ENCODE data around the gene SETD1B.

SETD1B gene

DNA sequence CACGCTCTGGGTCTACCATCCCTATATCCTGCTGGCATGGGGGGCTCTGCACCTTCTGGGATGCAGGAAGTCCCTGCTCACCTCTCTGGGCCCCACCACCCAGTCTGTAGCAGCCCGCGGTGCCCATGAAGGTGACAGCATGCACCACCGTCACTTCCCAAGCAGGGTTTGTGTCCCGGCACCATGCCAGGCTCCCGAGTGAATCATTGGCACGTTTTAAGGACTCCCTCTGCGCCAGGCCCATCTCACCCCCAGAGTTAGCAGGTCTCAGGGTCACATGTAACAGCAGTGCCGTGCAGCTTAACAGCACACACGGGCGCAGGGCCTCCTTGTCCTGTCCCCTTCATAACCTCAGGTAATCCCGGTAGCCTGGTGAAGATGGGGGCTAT is 19.9 kb downstream of the SETD1B start:
- DNase-seq (ENCODE audit: low read depth in 2 of 3, low spot score in 2 of 3), result no peak

DNA sequence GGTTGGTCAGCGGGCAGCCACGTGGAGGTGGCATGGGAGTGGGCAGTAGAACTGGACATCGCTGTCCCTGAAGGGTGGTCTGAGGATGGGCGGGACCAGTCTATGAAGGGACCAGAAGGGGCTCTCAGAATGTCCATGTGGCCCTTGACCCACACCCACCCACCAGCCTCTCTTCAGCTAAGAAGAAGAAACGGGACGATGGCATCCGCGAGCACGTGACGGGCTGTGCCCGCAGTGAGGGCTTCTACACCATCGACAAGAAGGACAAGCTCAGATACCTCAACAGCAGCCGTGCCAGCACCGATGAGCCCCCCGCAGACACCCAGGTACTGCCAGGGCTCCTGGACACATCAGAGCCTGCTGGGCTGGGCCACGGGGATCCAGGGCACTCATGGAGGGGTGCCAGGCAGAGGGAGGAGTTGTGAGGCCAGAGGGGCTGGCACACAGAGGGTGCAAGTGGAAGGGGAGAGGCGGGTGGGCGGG is 21.3 kb downstream of the SETD1B start:
- DNase-seq (ENCODE audit: low read depth in 2 of 3, low spot score in 2 of 3), result no peak

DNA sequence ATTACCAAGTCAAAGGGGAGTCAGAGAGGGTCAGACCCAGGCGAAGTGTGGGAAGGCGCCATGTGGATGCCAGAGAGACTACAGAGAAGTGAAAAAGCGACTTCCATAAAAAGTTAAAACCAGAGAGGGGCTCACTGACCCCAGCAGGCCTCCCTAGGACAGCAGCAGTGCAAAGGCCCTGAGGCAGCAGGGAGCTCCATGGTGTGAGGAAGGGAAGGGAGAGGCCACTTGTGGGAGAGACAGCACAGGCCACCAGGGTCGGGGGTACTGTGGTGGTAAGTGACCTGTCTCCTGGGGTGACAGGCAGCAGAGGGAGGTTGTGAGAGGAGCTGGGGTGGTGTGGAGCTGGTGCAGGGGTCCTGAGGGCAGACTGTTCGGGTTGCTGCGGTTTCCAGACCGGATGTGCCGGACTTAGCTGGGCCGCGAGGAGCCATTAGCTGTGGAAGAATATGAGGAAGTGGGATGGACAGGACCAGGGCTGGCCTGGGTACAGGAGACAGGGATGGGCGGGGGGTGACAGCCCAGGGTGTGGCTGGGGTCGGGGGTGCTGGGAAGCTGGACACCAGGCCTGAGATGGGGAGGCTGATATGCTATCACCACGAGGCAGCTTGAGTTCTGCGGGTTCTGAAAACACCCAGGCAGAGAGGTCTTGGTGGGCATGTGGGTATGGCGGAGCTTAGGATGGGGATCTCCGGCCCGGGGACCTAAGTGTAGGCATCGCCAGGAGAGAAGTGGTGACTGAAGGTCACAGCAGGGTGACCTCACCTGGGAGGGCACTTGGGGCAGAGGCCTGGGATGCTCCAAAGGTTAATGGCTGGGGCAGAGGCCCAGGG is 22.7 kb downstream of the SETD1B start:
- DNase-seq (ENCODE audit: low read depth in 2 of 3, low spot score in 2 of 3), result no peak

DNA sequence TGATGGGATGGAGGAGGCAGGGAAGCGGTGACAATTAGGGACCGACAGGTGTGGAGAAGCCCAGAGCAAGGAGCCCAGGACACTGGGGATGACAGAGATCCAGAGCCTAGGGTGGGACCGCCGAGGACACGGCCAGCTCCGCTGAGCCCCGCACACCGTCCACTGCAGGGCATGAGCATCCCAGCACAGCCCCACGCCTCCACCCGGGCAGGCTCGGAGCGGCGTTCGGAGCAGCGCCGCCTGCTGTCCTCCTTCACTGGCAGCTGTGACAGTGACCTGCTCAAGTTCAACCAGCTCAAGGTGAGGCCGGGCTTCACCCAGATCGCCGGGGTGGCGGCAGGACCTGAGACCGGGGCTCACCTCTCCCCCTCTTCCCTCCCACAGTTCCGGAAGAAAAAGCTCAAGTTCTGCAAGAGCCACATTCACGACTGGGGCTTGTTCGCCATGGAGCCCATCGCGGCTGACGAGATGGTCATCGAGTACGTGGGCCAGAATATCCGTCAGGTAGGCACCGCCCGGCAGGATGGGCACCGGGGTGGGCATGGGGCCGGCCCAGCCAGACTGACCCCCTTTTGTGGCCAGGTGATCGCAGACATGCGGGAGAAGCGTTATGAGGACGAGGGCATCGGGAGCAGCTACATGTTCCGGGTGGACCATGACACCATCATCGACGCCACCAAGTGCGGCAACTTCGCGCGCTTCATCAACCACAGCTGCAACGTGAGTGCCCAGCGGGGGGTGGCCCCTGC is 23.7 kb downstream of the SETD1B start:
- no peak for DNase-seq (ENCODE audit: low read depth in 2 of 3, low spot score in 2 of 3)

DNA sequence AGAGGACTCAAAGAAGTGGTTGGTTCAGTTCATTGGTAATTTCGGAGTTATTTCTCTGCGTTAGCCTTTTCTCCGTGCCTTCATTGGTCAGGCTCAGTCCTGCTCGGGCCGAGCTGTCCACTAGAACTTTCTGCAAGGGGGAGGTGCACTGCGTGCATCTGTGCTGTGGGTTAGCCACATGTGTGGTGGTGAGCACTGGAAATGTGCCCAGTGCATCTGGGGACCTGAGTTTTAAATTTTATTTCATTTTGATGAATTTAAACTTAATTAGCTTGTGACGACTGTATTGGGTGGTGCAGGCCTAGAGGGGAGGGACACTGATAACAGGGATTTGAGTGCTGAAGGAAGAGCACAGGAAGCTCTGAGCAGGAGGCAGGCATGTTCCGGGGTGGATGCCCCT is 24.5 kb downstream of the SETD1B start:
- DNase-seq (ENCODE audit: low read depth in 2 of 3, low spot score in 2 of 3), result no peak

GRCh38 chr12:121828826-121829225 is 25.0 kb downstream of the SETD1B start:
- DNase-seq (ENCODE audit: low read depth in 2 of 3, low spot score in 2 of 3), result no peak

DNA sequence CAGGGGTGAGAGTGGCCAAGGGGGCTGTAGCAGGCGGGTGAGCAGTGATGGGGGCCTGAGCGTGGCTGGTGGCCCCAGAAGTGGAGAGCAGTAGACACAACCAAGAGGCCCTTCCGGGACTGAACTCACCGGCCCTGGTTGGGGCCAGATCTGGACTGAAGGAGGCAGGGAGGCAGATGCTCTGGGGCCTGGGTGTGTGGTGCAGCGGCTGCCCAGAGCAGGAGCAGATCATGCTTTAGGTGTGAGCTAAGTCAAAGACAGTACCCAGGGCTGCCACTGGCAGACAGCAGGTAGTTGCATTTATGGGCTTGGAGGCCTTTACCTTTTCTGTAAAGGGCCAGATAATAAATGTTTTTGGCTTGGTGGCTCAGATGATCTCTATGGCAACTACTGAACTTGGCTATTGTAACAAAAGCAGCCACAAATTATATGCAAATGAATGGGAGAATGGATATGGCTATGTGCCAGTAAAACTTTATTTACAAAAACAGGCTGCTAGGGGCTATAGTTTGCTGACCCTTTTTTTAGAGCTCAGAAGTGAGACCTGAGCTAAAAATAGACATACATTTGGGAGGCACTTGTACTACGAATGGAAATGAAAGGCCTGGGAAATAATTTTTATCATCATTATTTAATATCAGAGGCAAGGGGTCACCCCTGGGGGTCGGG is 25.6 kb downstream of the SETD1B start:
- DNase-seq (ENCODE audit: low read depth in 2 of 3, low spot score in 2 of 3), result no peak

DNA sequence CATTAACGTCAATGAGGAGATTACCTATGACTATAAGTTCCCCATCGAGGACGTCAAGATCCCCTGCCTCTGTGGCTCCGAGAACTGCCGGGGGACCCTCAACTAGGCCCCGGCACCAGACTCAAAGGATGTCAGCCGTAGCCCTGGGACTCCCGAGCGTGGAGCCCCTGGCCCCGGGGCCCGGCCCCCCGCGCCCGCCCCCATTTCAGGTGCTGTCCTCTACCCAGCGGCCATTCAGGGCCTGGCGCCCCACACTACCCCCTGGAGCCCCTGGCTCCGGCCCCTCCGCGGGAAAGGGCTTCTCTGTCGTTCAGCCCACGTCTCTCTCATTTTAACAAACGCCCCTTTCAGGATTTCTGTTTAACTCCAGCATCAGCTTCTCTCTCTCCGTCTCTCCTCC is 26.3 kb downstream of the SETD1B start:
- DNase-seq (ENCODE audit: low read depth in 2 of 3, low spot score in 2 of 3), result no peak

DNA sequence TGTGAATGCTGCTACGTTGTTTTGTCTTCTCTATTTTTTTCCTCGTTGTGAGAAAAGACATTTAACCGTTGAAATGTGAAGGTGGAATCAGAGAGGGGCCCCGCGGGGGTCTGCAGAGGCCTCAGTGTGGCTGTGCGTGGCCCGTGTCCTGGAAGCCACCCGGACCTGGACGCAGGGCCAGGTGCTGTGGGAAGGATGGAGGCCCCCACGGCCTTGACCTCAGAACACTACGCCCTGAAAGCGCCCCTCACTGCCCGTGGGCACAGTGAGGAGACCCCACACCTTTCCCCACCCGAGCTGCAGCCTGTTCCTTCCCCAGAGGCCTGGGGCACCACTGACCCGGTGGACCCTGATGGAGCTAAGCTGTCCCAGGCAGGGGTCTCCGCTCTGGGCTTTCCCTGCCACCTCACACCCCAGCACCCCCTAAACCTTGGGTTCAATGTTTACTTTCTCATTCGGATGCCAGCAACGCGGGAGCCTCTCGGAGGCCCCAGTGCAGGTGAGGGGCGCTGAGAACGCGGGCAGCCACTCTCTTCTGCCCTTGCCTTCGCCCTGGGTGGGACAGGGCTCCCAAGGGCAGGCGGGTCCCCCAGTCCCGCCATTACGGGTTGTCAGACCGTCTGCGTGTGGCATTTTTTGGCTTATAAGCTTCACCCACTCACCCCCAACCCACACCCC is 26.9 kb downstream of the SETD1B start:
- no peak for DNase-seq (ENCODE audit: low read depth in 2 of 3, low spot score in 2 of 3)

DNA sequence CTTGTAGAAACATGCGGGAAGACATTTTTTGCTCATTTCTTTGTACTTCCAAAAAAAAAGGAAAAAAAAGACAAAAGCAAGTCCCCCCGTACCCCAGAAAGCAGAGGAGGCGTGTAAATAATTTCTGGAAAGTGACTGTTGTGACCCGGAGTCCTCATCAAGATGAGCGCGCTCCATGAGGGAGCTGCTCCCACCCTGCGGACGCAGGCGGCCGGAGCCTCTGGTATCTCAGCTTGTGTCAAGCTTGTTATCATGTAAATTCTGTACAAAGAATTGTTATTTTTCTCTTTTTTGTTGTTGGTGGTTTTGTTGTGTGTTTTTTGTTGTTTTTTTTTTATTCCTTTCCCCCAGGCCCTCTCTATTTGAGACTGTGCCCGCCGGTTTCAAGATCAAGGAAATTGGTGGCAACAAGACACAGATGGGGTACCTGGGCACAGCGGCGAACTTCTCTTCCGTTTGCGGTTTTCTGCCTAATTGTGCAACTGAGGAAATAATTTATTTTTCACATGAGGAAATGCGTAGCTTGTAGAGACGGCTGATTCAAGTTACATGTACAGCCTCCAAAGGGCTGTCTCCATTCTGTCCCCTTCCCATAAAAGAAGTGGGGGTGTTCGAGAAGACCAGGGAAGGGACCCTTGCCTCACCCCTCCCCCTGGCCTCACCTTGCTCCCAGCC is 27.9 kb downstream of the SETD1B start:
- no peak for DNase-seq (ENCODE audit: low read depth in 2 of 3, low spot score in 2 of 3)

DNA sequence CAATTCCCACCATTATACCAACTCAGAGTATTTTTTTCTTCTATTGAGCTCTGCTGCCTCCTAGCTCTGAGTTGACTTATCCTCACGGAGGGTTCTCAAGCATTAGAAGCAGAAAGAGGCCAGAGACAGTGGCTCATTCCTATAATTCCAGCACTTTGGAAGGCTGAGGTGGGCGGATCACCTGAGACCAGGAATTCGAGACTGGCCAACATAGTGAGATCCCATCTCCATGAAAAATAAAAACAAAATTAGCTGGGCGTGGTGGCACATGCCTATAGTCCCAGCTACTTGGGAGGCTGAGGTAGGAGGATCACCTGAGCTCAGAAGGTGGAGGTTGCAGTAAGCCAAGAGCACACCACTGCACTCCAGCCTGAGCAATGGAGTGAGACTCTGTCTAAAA is 33.9 kb downstream of the SETD1B start:
- DNase-seq (ENCODE audit: low read depth in 2 of 3, low spot score in 2 of 3), result no peak

DNA sequence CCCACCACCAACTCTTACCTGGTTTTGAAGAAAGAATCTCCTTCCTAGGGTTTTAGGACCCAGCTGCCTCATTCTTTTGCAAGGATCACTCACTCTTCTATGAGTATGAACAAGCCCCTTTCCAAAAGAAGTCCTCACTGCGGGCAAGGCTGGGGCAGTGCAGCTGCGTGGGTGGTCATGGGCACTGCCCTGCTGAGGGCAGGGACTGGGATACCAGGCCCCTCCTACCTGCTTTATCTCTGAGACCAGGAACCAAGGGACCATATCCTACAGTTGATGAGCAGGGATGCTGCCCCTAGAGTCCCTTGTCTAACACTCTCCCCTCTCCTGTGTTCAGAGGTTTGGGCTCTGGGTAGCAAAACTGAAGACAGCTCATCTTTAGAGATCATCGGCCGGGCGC is 34.3 kb downstream of the SETD1B start:
- no peak for DNase-seq (ENCODE audit: low read depth in 2 of 3, low spot score in 2 of 3)

DNA sequence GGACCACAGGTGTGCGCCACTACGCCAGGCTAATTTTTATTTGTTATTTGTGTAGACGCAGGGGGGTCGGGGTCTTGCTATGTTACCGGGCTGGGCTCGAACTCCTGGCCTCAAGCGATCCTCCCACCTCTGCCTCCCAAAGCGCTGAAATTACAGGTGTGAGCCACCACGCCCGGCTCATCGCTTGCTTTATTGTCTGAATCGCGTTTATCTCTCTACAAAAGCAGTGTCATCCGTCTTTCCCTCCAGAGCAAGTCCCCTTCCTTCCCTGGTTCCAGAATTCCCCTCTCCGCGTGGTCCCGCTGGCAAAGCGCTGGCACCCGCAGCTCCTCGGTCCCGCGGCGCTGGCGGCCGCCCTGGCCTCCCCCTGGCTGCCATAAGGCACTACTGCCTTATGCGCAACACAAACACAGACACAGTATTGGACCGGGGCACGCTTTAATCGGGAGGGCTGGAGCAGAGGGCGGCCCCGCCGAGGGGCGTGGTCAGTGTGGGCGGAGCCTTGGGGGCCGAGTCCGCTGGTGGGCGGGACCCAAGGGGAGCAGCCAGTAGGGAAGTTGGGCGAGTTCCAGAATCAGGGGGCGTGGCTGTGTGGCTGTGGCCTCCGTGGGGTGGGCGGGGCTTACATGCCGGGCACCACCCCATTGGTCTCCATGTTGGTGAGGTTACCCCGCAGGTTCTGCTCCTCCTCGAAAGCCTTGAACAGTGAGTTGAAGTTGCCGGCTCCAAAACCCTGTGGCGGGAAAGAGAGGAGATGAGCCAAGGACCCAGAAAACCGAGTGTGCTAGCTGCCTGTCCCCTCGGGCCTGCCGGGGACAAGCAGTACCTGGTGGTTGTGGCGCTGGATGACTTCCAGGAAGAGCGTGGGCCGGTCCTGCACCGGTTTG is 35.5 kb downstream of the SETD1B start:
- DNase-seq (ENCODE audit: low read depth in 2 of 3, low spot score in 2 of 3), result peak; percentile 99

DNA sequence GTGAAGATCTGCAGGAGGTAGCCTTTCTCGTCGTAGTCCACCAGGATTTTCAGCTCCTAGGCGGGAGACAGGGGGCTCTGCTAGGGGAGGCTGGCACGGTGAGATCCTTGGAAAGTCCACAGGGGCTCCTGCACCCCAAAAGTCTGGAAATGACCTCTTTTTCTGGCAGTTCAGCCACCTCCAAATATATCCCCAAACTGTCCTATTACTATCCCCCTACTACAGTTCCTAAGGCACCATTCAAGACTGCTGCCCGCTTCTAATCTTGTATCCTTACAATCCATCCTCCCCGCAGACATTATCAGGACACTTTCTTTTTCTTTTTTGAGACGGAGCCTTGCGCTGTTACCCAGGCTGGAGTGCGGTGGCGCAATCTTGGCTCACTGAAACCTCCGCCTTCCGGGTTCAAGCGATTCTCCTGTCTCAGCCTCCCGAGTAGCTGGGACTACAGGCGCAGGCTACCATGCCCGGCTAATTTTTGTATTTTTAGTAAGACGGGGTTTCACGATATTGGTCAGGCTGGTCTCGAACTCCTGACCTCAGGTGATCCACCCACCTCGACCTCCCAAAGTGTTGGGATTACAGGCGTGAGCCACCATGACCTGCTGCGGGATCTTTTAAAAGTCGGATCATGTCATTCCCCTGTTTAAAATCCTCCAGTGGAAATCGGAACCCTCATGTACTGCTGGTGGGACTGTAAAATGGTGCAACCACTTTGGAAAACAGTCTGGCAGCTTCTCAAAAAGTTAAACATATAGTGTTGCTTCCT is 36.4 kb downstream of the SETD1B start:
- DNase-seq (ENCODE audit: low read depth in 2 of 3, low spot score in 2 of 3), result no peak

DNA sequence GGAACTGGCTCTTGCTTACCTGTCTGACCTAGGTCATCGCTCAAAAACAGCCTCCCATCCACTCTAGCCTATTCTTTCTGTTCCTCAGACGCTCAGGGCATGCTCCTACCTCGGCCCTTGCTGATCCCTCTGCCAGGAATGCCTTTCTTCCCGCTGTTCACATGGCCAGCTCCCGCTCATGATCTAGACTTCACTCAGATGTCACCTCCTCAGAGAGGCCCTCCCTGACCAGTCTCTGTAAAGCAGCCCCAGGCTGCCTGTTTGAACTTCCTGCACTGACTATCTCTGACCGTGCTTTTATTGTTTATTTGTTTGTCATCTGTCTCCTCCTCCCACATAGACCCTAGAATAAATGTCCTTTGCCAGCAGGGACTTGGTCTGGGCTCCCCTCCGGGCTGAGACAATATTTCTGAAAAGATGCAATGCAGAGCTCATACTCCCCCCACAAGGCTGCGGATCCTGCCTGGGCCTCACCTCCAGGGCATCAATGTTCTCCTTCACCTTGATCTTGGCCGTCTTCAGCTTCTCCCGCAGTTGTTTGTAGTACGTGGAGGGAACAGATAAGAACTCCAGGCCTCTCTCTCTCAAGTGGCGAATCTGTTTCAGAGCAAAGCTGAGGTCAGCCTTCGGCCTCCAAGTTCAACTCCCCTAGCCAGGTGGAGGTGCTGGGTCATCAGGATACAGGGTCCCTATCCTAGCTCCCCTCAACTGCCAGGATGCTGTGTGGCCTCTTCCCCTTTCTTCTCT is 39.6 kb downstream of the SETD1B start:
- DNase-seq (ENCODE audit: low read depth in 2 of 3, low spot score in 2 of 3), result no peak

DNA sequence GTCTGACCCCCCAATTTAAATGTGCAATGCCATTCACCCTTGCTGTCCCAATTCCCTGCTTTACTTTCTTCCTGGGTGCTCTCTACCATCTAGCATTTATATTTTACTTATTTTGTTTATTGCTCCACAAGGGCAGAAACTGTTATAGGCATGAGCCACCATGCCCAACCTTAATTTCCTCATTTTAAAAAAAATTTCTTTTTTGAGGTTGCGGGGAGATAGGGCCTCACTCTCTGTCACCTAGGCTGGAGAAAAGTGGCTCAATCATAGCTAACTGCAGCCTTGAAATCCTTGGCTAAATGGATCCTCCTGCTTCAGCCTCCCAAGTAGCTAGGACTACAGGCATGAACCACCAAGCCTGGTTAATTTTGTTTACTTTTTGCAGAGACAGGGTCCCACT is 41.9 kb downstream of the SETD1B start:
- no peak for DNase-seq (ENCODE audit: low read depth in 2 of 3, low spot score in 2 of 3)

- DNase-seq (ENCODE audit: low read depth in 2 of 3, low spot score in 2 of 3), result no peak
Observed at GRCh38 chr12:121849211-121849610, 45.4 kb downstream of the SETD1B start.

DNA sequence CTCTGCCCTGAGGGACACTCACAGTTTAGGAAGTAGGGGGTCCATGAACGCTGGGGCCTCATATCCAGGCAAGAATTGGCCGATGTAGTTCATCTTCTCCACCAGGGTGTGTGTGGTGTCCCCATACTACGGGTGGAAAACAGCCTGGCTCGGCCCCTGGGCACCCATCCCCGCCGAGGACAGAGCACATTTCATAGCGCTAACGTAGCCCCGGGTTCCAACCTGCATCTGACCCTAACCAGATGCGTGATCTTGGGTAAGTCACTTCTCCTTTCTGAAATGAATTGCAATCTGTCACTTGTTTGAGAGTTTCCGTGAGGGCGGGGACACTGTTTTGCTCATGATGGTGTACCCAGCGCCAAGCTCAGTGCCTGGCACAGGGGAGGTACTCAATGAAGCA is 45.9 kb downstream of the SETD1B start:
- no peak for DNase-seq (ENCODE audit: low read depth in 2 of 3, low spot score in 2 of 3)

Data from activated CD8-positive, alpha-beta memory T cell treated with anti-CD3 and anti-CD28 coated beads for 48 hours (primary cell).